Non-pigmented ciliary epithelial cell (primary cell): ENCODE results near the gene DAPK3.
"Not testable (repeated sequence)": the region's sequence is repeated elsewhere in the genome, so short reads cannot be mapped to it uniquely, and the experiment has no call there.

Experiments
- DNase-seq: peaks from one replicate; pipeline ENCODE4 v3.0.0-alpha.2; 2010; ENCODE audit warnings: low read depth

Gene DAPK3

GRCh38 chr19:3954107-3954506 is 16.8 kb downstream of the DAPK3 start:
- DNase-seq = no peak

DNA sequence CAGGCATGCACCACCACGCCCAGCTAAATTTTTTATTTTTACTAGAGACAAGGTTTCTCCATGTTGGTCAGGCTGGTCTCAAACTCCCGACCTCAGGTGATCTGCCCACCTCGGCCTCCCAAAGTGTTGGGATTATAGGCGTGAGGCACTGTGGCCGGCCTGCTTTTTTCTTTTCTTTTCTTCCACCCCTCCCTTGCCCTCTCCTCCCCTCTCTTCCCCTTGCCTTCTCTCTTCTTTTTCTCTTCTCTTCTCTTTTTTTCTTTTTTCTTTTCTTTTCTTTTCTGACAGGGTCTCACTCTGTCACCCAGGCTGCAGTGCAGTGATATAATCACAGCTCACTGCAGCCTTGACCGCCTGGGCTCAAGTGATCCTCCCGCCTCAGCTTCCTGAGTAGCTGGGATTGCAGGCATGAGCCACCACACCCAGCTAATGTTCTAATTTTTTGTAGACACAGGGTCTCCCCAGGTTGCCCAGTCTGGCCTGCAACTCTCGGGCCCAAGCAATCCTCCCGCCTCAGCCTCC is 18.1 kb downstream of the DAPK3 start:
- not testable (repeated sequence) for DNase-seq

GRCh38 chr19:3950871-3951861 is 19.7 kb downstream of the DAPK3 start:
- no peak for DNase-seq

DNA sequence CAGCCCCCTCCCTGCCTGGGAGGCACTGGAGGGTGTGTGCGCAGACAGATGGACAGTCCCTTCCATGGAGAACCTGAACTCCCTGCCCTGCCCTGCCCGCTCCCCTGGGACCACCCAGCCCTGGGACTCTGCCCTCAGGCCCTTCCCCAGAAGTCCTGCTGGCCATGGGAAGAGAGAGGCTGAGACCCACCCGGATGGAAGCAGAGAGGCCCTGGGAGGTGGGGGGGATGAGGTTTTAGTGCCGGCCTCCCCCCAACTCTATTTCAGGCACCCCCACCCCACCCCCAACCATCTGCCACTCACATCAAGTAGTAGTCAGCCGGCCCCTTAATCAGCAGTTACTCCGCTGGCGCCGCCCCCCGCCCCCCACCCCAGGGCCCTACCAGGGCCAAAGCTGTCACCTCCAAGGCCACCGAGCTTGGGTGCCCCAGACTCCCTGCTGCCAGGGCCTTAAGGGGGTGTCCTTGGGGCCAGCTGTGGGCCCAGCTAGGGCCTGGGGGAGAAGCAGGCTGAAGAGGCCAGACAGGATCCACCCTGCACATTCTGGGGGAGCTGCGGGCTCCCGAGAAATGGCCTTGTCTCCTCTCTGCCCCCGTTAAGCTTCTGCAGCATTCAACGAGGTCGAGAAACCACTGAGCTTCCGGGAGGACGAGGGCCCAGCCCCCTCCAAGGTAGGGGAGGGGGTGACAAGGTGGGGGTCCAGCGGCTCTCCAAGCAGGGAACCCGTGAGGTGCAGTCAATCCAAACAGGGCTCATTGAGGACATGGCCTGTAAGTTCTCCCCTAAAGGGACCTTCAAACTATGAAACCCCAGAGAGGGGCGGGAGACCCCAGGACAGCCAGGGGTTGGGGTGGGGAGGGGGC is 20.7 kb downstream of the DAPK3 start:
- DNase-seq = no peak

GRCh38 chr19:3949294-3949693 is 21.6 kb downstream of the DAPK3 start:
- DNase-seq = no peak

DNA sequence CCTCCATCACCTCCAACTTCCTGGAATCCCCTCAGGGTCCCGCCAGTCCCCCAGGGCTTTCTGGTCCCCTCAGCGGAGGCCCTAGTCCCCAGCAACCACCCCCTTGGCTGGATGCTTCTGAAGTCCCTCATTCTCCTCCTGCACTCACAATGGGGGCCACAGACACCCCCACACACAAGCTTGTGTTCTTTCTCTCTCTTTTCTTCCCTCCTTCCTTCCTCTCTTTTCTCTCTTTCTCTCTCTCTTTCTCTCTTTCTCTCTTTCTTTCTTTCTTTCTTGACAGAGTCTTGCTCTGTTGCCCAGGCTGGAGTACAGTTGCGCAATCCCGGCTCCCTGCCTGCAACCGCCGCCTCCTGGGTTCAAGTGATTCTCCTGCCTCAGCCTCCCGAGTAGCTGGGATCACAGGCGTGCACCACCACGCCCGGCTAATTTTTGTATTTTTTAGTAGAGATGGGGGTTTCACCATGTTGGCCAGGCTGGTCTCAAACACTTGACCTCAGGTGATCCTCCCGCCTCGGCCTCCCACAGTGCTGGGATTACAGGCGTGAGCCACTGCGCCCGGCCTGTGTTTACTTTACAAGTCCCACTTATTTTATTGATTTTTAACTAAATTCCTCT is 23.5 kb downstream of the DAPK3 start:
- not testable (repeated sequence) for DNase-seq

GRCh38 chr19:3945838-3946237 is 25.1 kb downstream of the DAPK3 start:
- no peak for DNase-seq

GRCh38 chr19:3944018-3944721 is 26.7 kb downstream of the DAPK3 start:
- no peak for DNase-seq

DNA sequence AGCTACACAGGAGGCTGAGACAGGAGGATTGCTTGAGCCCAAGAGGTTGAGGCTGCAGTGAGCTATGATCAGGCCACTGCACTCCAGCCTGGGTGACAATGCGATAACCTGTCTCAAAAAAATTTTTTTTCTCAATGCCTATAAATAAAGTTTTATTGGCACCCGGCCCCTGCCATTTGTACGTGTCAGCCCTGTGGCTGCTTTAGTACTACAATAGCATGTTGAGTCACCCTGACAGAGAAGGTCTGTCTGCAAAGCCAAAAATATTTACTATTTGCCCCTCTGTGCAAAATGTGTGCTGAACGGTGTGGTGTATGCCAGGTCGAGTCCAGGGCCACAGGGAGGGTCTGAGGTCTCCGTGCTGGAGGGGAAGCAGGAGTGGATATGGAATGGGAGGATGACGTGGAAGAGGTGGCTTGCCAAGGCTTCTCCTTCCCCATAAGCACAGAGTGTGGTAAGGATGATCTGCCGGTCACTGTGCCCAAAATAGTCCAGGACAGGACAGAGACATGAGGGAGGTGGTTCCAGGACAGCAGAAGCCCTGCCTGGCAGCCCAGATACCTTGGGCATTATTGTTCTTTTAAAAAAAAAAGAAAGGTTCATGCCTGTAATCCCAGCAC is 28.0 kb downstream of the DAPK3 start:
- DNase-seq = no peak

DNA sequence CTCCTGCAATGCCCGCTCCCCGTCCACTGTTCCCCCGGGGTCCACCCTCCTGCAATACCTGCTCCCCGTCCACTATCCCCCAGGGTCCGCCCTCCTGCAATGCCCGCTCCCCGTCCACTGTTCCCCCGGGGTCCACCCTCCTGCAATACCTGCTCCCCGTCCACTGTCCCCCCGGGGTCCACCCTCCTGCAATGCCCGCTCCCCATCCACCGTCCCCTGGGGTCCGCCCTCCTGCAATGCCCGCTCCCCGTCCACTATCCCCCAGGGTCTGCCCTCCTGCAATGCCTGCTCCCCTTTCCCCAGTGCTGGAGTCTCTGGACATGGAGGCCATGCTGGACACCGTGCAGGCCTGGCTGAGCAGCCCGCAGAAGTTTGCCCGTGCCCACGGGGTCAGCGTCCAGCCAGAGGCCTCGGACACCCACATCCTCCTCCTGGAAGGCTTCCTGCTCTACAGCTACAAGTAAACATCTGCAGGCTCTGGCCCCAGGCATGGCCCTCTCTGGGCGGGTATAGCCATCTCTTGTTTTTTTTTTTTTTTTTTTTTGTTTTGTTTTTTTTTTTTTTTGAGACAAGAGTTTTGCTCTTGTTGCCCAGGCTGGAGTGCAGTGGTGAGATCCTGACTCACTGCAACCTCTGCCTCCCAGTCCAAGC is 32.5 kb downstream of the DAPK3 start:
- not testable (repeated sequence) for DNase-seq

DNA sequence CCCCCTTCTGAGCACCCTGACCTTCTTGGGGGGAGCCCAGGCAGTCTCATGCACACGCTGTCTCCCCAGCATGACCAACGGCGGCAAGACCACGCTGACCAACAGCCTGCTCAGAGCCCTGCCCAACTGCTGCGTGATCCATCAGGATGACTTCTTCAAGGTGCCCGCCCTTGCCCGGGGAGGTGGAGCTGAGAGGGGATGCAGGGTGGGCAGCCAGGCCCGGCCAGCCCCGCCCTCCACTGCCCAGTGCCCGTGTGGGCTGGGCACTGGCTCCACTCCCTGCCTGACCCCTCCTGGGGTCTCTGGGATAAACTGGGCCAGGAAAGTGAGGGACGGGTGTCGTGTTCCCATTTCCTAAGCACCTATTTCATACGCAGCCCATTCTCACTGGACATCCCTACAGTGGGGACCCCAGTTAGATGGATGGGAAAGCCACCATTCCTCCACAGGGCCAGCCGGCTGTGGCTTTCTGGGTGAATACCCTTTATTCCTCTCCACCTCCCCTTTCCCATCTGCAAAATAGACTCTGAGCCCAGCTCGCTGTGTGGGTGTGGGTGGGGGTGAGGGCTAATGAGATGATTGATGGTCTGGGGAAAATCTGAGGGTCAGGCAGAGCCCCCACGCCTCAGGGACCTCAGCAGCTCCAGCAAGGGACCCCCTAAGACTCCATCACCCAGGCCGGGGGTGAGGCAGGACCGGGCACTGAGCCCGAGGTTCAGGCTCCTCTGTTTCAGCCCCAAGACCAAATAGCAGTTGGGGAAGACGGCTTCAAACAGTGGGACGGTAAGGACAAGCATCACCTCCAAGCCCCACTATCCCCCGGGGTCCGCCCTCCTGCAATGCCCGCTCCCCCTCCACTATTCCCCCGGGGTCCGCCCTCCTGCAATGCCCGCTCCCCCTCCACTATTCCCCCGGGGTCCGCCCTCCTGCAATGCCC is 34.1 kb downstream of the DAPK3 start:
- no peak for DNase-seq

DNA sequence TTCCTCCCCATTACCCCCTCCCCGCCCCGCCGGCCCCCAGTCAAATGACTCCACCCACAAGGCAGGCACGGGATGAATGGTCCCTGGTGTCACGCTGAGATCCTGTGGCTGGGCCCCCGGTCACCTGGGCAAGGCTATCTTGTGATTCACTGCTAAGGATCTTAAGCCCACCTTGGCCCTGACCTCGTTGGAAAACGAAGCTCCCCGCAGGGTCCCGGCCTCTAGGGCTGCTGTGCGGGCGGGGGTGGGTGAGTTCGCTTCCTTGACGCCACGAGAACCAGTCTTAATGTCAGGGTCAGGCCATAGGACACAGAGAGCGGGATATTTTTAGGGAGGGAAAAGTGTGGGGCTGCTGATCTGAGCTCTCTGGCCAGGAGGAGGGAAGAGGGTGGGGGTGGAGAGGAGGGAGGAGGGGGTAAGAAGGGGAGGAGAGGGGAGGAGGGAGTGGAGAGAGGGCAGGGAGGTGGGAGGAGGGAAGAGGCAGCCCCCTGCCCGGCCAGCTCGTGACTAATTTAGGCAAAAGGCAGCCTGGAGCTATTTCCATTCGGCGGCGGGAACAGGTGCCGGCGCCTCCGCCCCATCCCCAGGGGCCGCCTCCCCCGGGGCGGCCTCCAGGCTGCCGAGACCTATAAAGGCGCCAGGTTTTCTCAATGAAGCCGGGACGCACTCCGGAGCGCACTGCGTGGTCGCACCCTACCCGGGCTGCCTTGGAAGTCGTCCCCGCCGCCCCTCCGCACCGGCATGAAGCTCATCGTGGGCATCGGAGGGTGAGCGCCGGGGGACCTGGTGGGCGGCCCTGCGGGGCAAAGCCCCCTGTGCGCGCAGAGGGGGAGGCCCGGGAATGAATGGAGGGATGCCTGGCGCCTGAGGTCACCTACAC is 37.7 kb downstream of the DAPK3 start, which contains the start of gene NMRK2:
Gene NMRK2, plus strand, starts transcription at position 139 of the 880 bp plus-strand sequence. Its CDS starts 603 bp downstream, at position 742.
- no peak for DNase-seq

DNA sequence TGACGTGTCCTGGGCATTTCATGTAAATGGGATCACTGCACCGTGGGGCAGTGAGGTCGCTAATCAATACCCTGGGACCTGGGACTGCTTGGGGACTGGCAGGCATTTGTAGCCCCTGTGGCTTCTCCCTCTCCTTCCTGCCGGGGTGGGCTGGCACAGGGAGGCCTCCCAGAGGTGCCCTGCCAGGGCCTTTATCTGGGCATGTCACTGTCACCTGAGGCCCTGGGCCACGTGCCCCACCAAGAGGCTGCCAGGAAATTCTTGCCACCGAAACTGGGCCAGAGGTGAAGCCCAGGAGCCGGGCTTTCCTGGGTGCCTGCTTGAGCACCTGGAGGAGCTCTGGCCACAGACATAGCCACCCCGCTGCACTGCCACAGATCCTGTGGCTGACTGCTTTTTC is 39.9 kb downstream of the DAPK3 start:
- no peak for DNase-seq

DNA sequence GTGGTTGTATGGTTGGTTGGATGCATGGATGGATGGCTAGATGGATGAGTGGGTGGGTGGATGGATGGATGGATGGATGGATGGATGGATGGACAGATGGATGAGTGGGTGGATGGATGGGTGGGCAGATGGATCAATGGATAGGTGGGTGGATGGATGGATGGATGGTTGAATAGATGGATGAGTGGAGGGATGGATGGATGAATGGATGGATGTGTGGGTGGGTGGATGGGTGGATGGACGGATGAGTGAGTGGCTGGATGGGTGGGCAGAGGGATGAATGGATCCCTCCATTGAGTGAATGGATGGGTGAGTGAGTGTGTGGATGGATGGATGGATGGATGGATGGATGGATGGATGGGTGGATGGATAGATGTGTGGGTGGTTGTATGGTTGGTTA is 47.0 kb downstream of the DAPK3 start:
- no peak for DNase-seq

DNA sequence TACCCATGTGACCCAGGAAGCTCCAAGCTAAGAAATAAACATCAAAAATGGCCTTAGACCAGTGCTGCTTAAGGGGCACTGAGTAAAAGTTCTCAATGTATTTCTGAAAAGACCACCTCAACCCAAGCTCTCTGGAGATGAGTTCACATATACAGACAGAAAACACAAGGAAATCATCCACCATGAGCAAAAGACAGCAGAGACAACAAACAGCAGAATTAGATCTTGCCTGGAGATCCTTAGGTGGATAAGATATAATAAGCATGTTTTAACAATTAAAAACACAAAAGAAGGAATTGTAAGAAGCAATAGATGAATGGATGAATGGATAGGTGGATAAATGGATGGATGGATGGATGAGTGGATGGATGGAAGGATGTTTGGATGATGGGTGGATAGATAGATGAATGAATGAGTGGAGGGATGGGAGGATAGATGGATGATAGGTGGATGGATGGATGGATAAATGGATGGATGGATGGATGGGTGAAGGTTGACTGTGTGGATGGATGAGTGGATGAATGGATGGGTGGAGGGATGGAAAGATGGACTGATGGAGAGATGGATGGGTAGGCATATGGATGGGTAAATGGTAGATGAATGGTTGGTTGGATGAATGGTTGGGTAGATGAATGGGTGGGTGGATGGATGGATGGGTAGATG is 47.7 kb downstream of the DAPK3 start:
- no peak for DNase-seq

DNA sequence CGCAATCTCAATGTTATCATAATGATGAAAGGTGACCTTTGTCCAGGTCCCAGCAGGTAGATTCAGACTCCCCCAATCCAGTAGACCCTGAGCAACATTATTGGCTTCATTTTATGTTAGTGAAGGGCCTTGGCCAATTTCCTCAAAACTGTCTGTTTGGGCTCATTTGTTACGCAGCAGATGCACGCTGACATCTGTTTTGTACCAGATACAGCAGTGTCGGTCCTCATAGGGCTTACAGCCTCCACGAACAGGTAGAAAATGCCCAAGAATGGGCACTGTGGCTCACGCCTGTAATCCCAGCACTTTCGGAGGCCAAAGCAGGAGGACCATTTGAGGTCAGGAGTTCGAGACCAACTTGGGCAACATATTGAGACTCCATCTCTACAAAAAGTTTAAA is 51.1 kb downstream of the DAPK3 start:
- DNase-seq = no peak

DNA sequence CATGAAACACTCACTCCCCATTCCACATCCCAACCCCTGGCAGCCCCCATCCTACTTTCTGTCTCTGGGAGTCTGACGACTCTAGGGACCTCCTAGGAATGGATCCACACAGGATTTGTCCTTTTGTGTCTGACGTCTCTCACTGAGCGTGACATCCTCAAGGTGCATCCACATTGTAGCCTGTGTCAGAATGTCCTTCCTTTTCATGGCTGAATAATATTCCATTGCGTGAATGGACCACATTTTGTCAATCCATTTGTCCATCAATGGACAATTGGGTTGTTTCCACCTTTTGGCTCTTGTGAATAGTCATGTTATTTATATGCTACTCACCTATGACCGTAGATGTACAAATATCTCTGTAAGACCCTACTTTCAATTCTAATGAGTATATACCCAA is 54.9 kb downstream of the DAPK3 start:
- DNase-seq = no peak

GRCh38 chr19:3914199-3914598 is 56.7 kb downstream of the DAPK3 start:
- no peak for DNase-seq
